ENCODE results near the gene ZNG1B.
"Not testable (repeated sequence)": the region's sequence is repeated elsewhere in the genome, so short reads cannot be mapped to it uniquely, and the experiment has no call there.

ZNG1B gene

GRCh38 chr2:113503094-113504042 is 65.9 kb downstream of the ZNG1B start:
- not testable (repeated sequence) for DNase-seq (ENCODE audit: low spot score)

- DNase-seq (ENCODE audit: low spot score), result not testable (repeated sequence)
These were observed 66.6 kb downstream of the ZNG1B start for GRCh38 chr2:113504081-113504480.

- not testable (repeated sequence) for DNase-seq (ENCODE audit: low spot score)
These were observed 70.1 kb downstream of the ZNG1B start for GRCh38 chr2:113507394-113508140.

- DNase-seq (ENCODE audit: low spot score), result not testable (repeated sequence)
These were observed 70.7 kb downstream of the ZNG1B start for GRCh38 chr2:113508187-113508586.

GRCh38 chr2:113510913-113511312 is 73.4 kb downstream of the ZNG1B start:
- not testable (repeated sequence) for DNase-seq (ENCODE audit: low spot score)

- DNase-seq (ENCODE audit: low spot score), result not testable (repeated sequence)
These were observed 74.4 kb downstream of the ZNG1B start for GRCh38 chr2:113511859-113512258.

- DNase-seq (ENCODE audit: low spot score), result not testable (repeated sequence)
These were observed 78.0 kb downstream of the ZNG1B start for GRCh38 chr2:113515457-113515856.

GRCh38 chr2:113515995-113516394 is 78.5 kb downstream of the ZNG1B start:
- DNase-seq (ENCODE audit: low spot score), result not testable (repeated sequence)

- DNase-seq (ENCODE audit: low spot score), result not testable (repeated sequence)
These were observed 79.5 kb downstream of the ZNG1B start for GRCh38 chr2:113517025-113517424.

GRCh38 chr2:113520837-113521236 is 83.3 kb downstream of the ZNG1B start:
- DNase-seq (ENCODE audit: low spot score), result not testable (repeated sequence)

- not testable (repeated sequence) for DNase-seq (ENCODE audit: low spot score)
These were observed 84.0 kb downstream of the ZNG1B start for GRCh38 chr2:113521492-113521891.

- not testable (repeated sequence) for DNase-seq (ENCODE audit: low spot score)
These were observed 87.5 kb downstream of the ZNG1B start for GRCh38 chr2:113524986-113525385.

GRCh38 chr2:113527350-113528045 is 90.0 kb downstream of the ZNG1B start:
- not testable (repeated sequence) for DNase-seq (ENCODE audit: low spot score)

GRCh38 chr2:113528126-113528525 is 90.6 kb downstream of the ZNG1B start:
- not testable (repeated sequence) for DNase-seq (ENCODE audit: low spot score)

- DNase-seq (ENCODE audit: low spot score), result not testable (repeated sequence)
These were observed 91.4 kb downstream of the ZNG1B start for GRCh38 chr2:113528904-113529303.

- not testable (repeated sequence) for DNase-seq (ENCODE audit: low spot score)
These were observed 95.5 kb downstream of the ZNG1B start for GRCh38 chr2:113532991-113533390.

GRCh38 chr2:113536573-113536972 is 99.1 kb downstream of the ZNG1B start:
- DNase-seq (ENCODE audit: low spot score), result not testable (repeated sequence)

- DNase-seq (ENCODE audit: low spot score), result not testable (repeated sequence)
These were observed 103.3 kb downstream of the ZNG1B start for GRCh38 chr2:113540834-113541203.

- not testable (repeated sequence) for DNase-seq (ENCODE audit: low spot score)
These were observed 103.9 kb downstream of the ZNG1B start for GRCh38 chr2:113541204-113541975.

GRCh38 chr2:113541976-113542485 is 104.5 kb downstream of the ZNG1B start:
- DNase-seq (ENCODE audit: low spot score), result not testable (repeated sequence)

- DNase-seq (ENCODE audit: low spot score), result not testable (repeated sequence)
These were observed 105.0 kb downstream of the ZNG1B start for GRCh38 chr2:113542529-113542928.
